Psoas muscle (tissue), 8 donors: ENCODE results near the gene CHRM4. TPM values are rescaled to one million over a fixed set of nuclear protein-coding genes. Genes with fewer than 3 reads are reported as not detected.
"Not testable (repeated sequence)": the region's sequence is repeated elsewhere in the genome, so short reads cannot be mapped to it uniquely, and the experiment has no call there.

Experiments used
- ATAC-seq, 4 donors: fragments of 200-7000 bp; cut with Tn5 transposase; one replicate each; pipeline ENCODE4 v1.9.1; 2020; ENCODE audit warnings: moderate library complexity in 3 of 4, mild to moderate bottlenecking in 2 of 4
- DNase-seq, 2 donors: peaks; one replicate each; pipeline ENCODE4 v3.0.0-alpha.2; 2020
- H3K27ac ChIP-seq: fragments of 200-600 bp; one replicate; pipeline ENCODE4 v1.8.0; 2022
- H3K27me3 ChIP-seq, 3 donors: fragments of 200-600 bp in 1 of 3; one replicate each; pipeline versions ENCODE4 v1.6.1 to v1.8.0; 2013 to 2022; ENCODE audit warnings: low read length in 2 of 3, mild to moderate bottlenecking in 2 of 3, moderate library complexity in 1 of 3; ENCODE audit not compliant: insufficient read depth in 3 of 3
- H3K36me3 ChIP-seq, 2 donors: fragments of 200-600 bp in 1 of 2; one replicate each; pipeline versions ENCODE4 v1.6.1 to v1.8.0; 2013 to 2022; ENCODE audit warnings: low read depth in 1 of 2, mild to moderate bottlenecking in 1 of 2, moderate library complexity in 1 of 2; ENCODE audit not compliant: insufficient read depth in 1 of 2
- H3K4me1 ChIP-seq: fragments of 200-600 bp; one replicate; pipeline ENCODE4 v1.8.0; 2022
- H3K4me3 ChIP-seq: fragments of 200-600 bp; one replicate; pipeline ENCODE4 v1.8.0; 2022; ENCODE audit warnings: mild to moderate bottlenecking
- H3K9me3 ChIP-seq: fragments of 200-600 bp; one replicate; pipeline ENCODE4 v1.8.0; 2022
- WGBS, 3 donors: extraction: QIAGEN DNeasy Blood & Tissue Kit; methylation state at CpG; one replicate each; pipeline versions ENCODE4 v1.1.6 to v1.1.7; 2013; 5-methylcytosine and 5-hydroxymethylcytosine counted together
- intact Hi-C, 2 donors: fragments of 100-400 bp; cut with DNase I; formaldehyde crosslinking; loops; one replicate each; pipeline versions ENCODE4 v1.11.0 to v1.14.2; 2022
- polyA plus RNA-seq, 3 donors: library from polyadenylated mRNA; stranded (reverse); fragments of 200-250 nt; gene quantifications; one replicate each; pipeline ENCODE4 v1.2.3, GENCODE V29; 2013
- total RNA-seq, 4 donors: library from RNA; stranded (reverse); fragmentation: NEBNext Ultra II Directional in 2 of 4; extraction: Animal tissue kit (Norgen Biotek cat#: 25700) in 2 of 4; gene quantifications; one replicate each; pipeline versions ENCODE4 v1.2.1 to v1.2.4, GENCODE V29; 2021 to 2023
- TF ChIP-seq, protein P1 (sequence below): fragments of 200-600 bp; IDR thresholded peaks from one replicate; pipeline ENCODE4 v1.8.0; 2022; ENCODE audit warnings: antibody characterized with exemption
- donor health status: healthy with polysubstance abuse.
- donor health status: DM: no; HTN: no; CAD: no; lungs with moderate emphysema.
- donor health status: Bipolar disorder and iron deficiency.
- donor health status: healthy.
- donor health status: DM: yes; HTN: yes; CAD: no.
- donor health status: DM: no; HTN: no; CAD: no.
- donor health status: DM: no; HTN: no; CAD: no.
- donor health status: DM: yes; HTN: yes; CAD: no.

Gene CHRM4
- total and polyA plus RNA-seq, 7 donors = not detected

DNA sequence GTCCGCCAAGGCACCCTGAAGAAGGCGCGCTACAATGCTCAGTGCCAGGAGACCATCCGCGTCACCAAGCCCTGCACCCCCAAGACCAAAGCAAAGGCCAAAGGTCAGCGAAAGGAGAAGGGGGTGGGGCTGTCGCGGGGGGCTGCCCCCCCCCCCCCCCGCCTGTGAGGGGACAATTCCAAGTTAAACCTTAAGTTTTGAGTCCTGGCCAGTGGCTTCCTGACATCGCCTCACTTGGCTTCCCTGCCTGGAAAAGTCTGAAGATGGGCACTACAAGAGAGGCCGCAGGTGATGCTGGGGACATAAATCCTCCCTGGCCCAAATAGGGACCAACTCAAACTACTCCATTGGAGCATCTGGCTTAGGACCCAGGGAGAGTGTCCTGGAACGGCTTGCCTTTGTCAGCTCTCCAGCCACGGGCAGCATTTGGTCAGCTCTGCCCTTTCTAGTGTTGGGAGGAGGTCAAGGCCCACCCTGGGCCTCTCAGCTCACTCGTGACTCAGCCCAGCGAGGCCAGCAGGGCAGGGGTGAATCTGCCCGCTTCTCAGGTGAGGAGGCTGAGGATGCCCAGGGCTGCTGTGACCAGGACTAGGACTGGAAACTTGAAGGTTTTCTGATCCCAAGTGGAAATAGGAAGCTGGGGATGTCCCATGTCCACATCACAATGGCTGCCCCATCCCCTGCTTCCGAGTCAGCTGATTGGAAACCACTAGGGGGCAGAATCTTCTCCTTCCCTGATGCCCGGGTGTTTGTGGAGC is 8.8 kb downstream of the CHRM4 start:
- no peaks in the 10 kb centered on the region for H3K9me3 ChIP-seq
- H3K4me1 ChIP-seq = peaks cover 14% of the 10 kb centered on the region
- peaks cover 5 to 12% of the 10 kb centered on the region in 2 donors for H3K36me3 ChIP-seq
- ATAC-seq (no peak), DNase-seq (peak in 1 of 2 donors; percentile 58)
- no peak overlapping the region for H3K4me3 ChIP-seq
- 36 to 44% (median 40%) methylated on average over 16 to 18 of the region's 18 CpGs for WGBS, 3 donors
- no peak overlapping the region for H3K27ac ChIP-seq
- TF ChIP-seq, protein P1, sequence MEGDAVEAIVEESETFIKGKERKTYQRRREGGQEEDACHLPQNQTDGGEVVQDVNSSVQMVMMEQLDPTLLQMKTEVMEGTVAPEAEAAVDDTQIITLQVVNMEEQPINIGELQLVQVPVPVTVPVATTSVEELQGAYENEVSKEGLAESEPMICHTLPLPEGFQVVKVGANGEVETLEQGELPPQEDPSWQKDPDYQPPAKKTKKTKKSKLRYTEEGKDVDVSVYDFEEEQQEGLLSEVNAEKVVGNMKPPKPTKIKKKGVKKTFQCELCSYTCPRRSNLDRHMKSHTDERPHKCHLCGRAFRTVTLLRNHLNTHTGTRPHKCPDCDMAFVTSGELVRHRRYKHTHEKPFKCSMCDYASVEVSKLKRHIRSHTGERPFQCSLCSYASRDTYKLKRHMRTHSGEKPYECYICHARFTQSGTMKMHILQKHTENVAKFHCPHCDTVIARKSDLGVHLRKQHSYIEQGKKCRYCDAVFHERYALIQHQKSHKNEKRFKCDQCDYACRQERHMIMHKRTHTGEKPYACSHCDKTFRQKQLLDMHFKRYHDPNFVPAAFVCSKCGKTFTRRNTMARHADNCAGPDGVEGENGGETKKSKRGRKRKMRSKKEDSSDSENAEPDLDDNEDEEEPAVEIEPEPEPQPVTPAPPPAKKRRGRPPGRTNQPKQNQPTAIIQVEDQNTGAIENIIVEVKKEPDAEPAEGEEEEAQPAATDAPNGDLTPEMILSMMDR = peak; percentile 52
- H3K27me3 ChIP-seq = peaks cover 0 to 41% (median 15%) of the 10 kb centered on the region in 3 donors
- intact Hi-C loops = loop anchor here in 1 of 2 donors (2.0 kb wide), 1 partner anchor 154 kb away; no protein-coding TSS in a partner anchor

- intact Hi-C loops = loop anchor here in 1 of 2 donors (2.0 kb wide), 1 partner anchor 155 kb away; no protein-coding TSS in a partner anchor
- TF ChIP-seq, protein P1 = no peak
- WGBS, 3 donors = 3 to 4% (median 3%) methylated on average over 46 to 66 of the region's 66 CpGs
- peaks cover 0 to 34% (median 15%) of the 10 kb centered on the region in 3 donors for H3K27me3 ChIP-seq
- peak overlapping the region; percentile 70 for H3K4me3 ChIP-seq
- H3K27ac ChIP-seq = no peak overlapping the region
- ATAC-seq = peak in 2 of 4 donors; percentile 1 to 2
- H3K36me3 ChIP-seq = peaks cover 5 to 20% of the 10 kb centered on the region in 2 donors
- no peaks in the 10 kb centered on the region for H3K9me3 ChIP-seq
- peaks cover 14% of the 10 kb centered on the region for H3K4me1 ChIP-seq
- DNase-seq = peak in 1 of 2 donors; percentile 53
These were observed 9.5 kb downstream of the CHRM4 start for GRCh38 chr11:46381819-46382645.

GRCh38 chr11:46381048-46381818 is 10.3 kb downstream of the CHRM4 start, which contains the start of gene MDK:
MDK (plus strand) TSS chr11:46381669; CDS start chr11:46382058, 389 bp downstream.
- H3K36me3 ChIP-seq = peaks cover 5 to 28% of the 10 kb centered on the region in 2 donors
- peak within 1 kb of the TSS; percentile 3 for H3K27ac ChIP-seq
- peak within 1 kb of the TSS; percentile 70 for H3K4me3 ChIP-seq
- TF ChIP-seq, protein P1 = no peak
- WGBS, 3 donors = 0 to 2% (median 1%) methylated on average over 32 to 88 of the region's 96 CpGs
- peak; percentile 10 to 24 (median 20) for ATAC-seq
- no peaks in the 10 kb centered on the region for H3K9me3 ChIP-seq
- H3K27me3 ChIP-seq = peaks cover 0 to 27% (median 15%) of the 10 kb centered on the region in 3 donors
- intact Hi-C loops = no loop called here
- H3K4me1 ChIP-seq = peaks cover 14% of the 10 kb centered on the region
- peak in 1 of 2 donors; percentile 64 for DNase-seq

DNA sequence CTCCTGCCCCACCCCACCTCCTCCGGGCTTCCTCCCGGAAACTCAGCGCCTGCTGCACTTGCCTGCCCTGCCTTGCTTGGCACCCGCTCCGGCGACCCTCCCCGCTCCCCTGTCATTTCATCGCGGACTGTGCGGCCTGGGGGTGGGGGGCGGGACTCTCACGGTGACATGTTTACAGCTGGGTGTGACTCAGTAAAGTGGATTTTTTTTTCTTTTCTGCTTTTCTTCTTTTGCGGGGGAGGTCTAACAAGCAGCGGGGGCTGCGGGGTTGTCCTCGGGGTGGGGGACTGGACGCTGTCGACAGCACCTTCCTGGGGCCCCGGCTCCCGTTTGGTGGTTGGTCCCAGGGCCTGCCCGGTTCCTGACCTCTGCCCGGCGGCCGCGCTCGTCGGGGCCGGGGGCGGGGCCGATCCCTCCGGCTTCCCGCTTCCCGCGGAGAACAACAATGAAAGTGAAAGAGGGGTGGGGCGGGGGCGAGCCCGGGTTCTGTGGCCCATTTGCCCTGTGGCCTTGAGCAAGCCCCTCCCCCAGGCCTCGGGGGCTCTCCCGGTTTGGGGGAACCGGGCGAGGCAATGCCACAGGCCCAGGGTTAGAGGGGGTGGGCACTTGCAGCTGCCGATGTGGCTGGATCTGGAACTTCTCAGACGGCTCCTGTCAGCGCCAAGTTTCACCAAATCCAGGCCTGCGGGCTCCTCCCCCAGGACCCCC is 11.1 kb downstream of the CHRM4 start:
- Histone ChIP-seq H3K4me3 (peak overlapping the region; percentile 70), H3K9me3 (no peaks in the 10 kb centered on the region), H3K27ac (peak overlapping the region; percentile 3), H3K4me1 (peaks cover 14% of the 10 kb centered on the region), H3K27me3 (peaks cover 0 to 27% (median 15%) of the 10 kb centered on the region in 3 donors), H3K36me3 (peaks cover 5 to 36% of the 10 kb centered on the region in 2 donors)
- intact Hi-C loops = no loop called here
- TF ChIP-seq, protein P1 = no peak
- DNase-seq = peak; percentile 70 to 77
- 2 to 7% (median 3%) methylated on average over 41 to 45 of the region's 45 CpGs for WGBS, 3 donors
- ATAC-seq = peak; percentile 20 to 50 (median 40)

- peaks cover 0 to 27% (median 15%) of the 10 kb centered on the region in 3 donors for H3K27me3 ChIP-seq
- H3K27ac ChIP-seq, H3K9me3 ChIP-seq, intact Hi-C loops: not testable (repeated sequence)
- ATAC-seq (peak; percentile 12 to 35 (median 22)), DNase-seq (peak in 1 of 2 donors; percentile 62)
- H3K4me1 ChIP-seq = peaks cover 14% of the 10 kb centered on the region
- H3K36me3 ChIP-seq = peaks cover 5 to 44% of the 10 kb centered on the region in 2 donors
- peak overlapping the region; percentile 70 for H3K4me3 ChIP-seq
- WGBS, 3 donors = 58 to 65% (median 61%) methylated on average over 19 to 33 of the region's 36 CpGs
These were observed 11.9 kb downstream of the CHRM4 start for GRCh38 chr11:46379482-46380293.
